CD4-positive, alpha-beta T cell treated with Interleukin-15 for 1 hour (primary cell): ENCODE data around the gene NPDC1.
"Not testable (repeated sequence)": the region's sequence is repeated elsewhere in the genome, so short reads cannot be mapped to it uniquely, and the experiment has no call there.

ENCODE experiments used
- DNase-seq: peaks from one replicate; pipeline ENCODE4 v3.0.0-alpha.2; 2020

NPDC1 gene

GRCh38 chr9:137038916-137039315 is 7.1 kb downstream of the NPDC1 start:
- no peak for DNase-seq

GRCh38 chr9:137037483-137037882 is 8.5 kb downstream of the NPDC1 start:
- DNase-seq: no peak

GRCh38 chr9:137037035-137037434 is 8.9 kb downstream of the NPDC1 start:
- DNase-seq: no peak

- no peak for DNase-seq
Measured at GRCh38 chr9:137035937-137036336, 10.0 kb downstream of the NPDC1 start.

GRCh38 chr9:137035507-137035834 is 10.5 kb downstream of the NPDC1 start:
- no peak for DNase-seq

GRCh38 chr9:137034709-137035506 is 11.1 kb downstream of the NPDC1 start:
- DNase-seq: peak; percentile 87

- peak; percentile 25 for DNase-seq
Measured at GRCh38 chr9:137034039-137034708, 11.8 kb downstream of the NPDC1 start.

- DNase-seq: not testable (repeated sequence)
Measured at GRCh38 chr9:137033481-137033880, 12.5 kb downstream of the NPDC1 start.

GRCh38 chr9:137032858-137033257 is 13.1 kb downstream of the NPDC1 start:
- DNase-seq: peak; percentile 74

GRCh38 chr9:137031904-137032640 is 13.9 kb downstream of the NPDC1 start, which contains the start of gene FUT7:
TSS of gene FUT7 (minus strand) at chr9:137032088. CDS start at chr9:137031991, 97 bp downstream.
- DNase-seq: peak; percentile 61

- peak; percentile 67 for DNase-seq
Measured at GRCh38 chr9:137030538-137031527, 15.1 kb downstream of the NPDC1 start.

GRCh38 chr9:137030006-137030405 is 16.0 kb downstream of the NPDC1 start:
- no peak for DNase-seq

GRCh38 chr9:137029058-137029936 is 16.7 kb downstream of the NPDC1 start:
- DNase-seq: peak; percentile 70

GRCh38 chr9:137028263-137029057 is 17.5 kb downstream of the NPDC1 start:
- DNase-seq: peak; percentile 69

- DNase-seq: no peak
Measured at GRCh38 chr9:137027369-137028262, 18.4 kb downstream of the NPDC1 start, which contains the start of gene ABCA2. TSS of gene ABCA2 (minus strand) at chr9:137028237. CDS start at chr9:137028140, 97 bp downstream.

GRCh38 chr9:137026828-137027227 is 19.1 kb downstream of the NPDC1 start:
- DNase-seq: no peak

GRCh38 chr9:137026384-137026783 is 19.6 kb downstream of the NPDC1 start:
- no peak for DNase-seq

GRCh38 chr9:137025517-137025966 is 20.4 kb downstream of the NPDC1 start:
- DNase-seq: peak; percentile 60

GRCh38 chr9:137023583-137023991 is 22.4 kb downstream of the NPDC1 start:
- DNase-seq: no peak
